IMR-90 (cell line): ENCODE measurements around the gene FOXF1. TPM values are rescaled to one million over a fixed set of nuclear protein-coding genes. Genes with fewer than 3 reads are reported as not detected.
A peak's percentile ranks its signal among the peaks of the same experiment; 100 is the strongest.

Experiments used
- ATAC-seq: fragments of 200-7000 bp; cut with Tn5 transposase; 2 replicates; pipeline ENCODE4 v1.9.1; 2020; ENCODE audit warnings: low read depth, mild to moderate bottlenecking, moderate library complexity
- BruUV-seq: library from RNA; stranded (reverse); fragments of 400-500 nt; replicated peaks from 2 replicates; lab custom pipeline; 2021; lab: Mats Ljungman, UMichigan
- CTCF ChIA-PET: fragments of 300-600 bp; formaldehyde crosslinking; extraction: SDS; loops from one replicate; lab custom pipeline; 2021; ENCODE audit warnings: antibody characterized with exemption; lab: Yijun Ruan, JAX
- POLR2A ChIA-PET: fragments of 300-600 bp; sonication (Branson Sonifier 250); formaldehyde crosslinking; loops from one replicate; lab custom pipeline; 2022; ENCODE audit warnings: antibody characterized with exemption; ENCODE audit not compliant: unreplicated experiment; lab: Charles Lee
- DNase-seq: peaks from one replicate; pipeline ENCODE4 v3.0.0; 2013
- H2AFZ ChIP-seq: replicated peaks from 2 replicates; pipeline ENCODE3; 2013; ENCODE audit warnings: low read length, mild to moderate bottlenecking; ENCODE audit not compliant: poor library complexity
- H2AK5ac ChIP-seq: 2 replicates; pipeline ENCODE4 v1.6.1; 2013; ENCODE audit warnings: low read depth, low read length, inconsistent platforms
- H2AK9ac ChIP-seq: replicated peaks from 2 replicates; pipeline ENCODE3; 2013; ENCODE audit warnings: mild to moderate bottlenecking, low read depth, low read length, moderate library complexity; ENCODE audit not compliant: poor library complexity
- H2BK120ac ChIP-seq: 2 replicates; pipeline ENCODE4 v1.6.1; 2013; ENCODE audit warnings: low read depth, low read length, inconsistent platforms
- H2BK15ac ChIP-seq: 3 replicates; pipeline ENCODE4 v1.6.1; 2013; ENCODE audit warnings: low read depth, low read length, inconsistent platforms
- H2BK20ac ChIP-seq: 2 replicates; pipeline ENCODE4 v1.6.1; 2013; ENCODE audit warnings: low read depth, mild to moderate bottlenecking, inconsistent platforms, low read length, moderate library complexity
- H2BK5ac ChIP-seq: 2 replicates; pipeline ENCODE4 v1.6.1; 2013; ENCODE audit warnings: mild to moderate bottlenecking, low read depth, low read length, inconsistent platforms; ENCODE audit not compliant: poor library complexity, severe bottlenecking
- H3K14ac ChIP-seq: replicated peaks from 2 replicates; pipeline ENCODE4 v1.6.1; 2013; ENCODE audit warnings: low read depth, low read length, inconsistent platforms
- H3K18ac ChIP-seq: 2 replicates; pipeline ENCODE4 v1.6.1; 2013; ENCODE audit warnings: low read depth, low read length, control low read depth
- H3K23ac ChIP-seq: 2 replicates; pipeline ENCODE4 v1.6.1; 2013; ENCODE audit warnings: low read depth, low read length, inconsistent platforms
- H3K27ac ChIP-seq: 2 replicates; pipeline ENCODE4 v1.5.1; 2013; ENCODE audit warnings: mild to moderate bottlenecking, control low read depth, low read length; ENCODE audit not compliant: insufficient read depth
- H3K27me3 ChIP-seq: 2 replicates; pipeline ENCODE4 v1.6.1; 2013; ENCODE audit warnings: low read length; ENCODE audit not compliant: control insufficient read depth, insufficient read depth
- H3K36me3 ChIP-seq: 2 replicates; pipeline ENCODE4 v1.6.1; 2013; ENCODE audit warnings: low read length, mixed read lengths; ENCODE audit not compliant: control insufficient read depth, insufficient read depth
- H3K4ac ChIP-seq: 2 replicates; pipeline ENCODE4 v1.6.1; 2013; ENCODE audit warnings: low read depth, low read length, inconsistent platforms
- H3K4me1 ChIP-seq: 2 replicates; pipeline ENCODE4 v1.6.1; 2013; ENCODE audit warnings: low read length, mixed read lengths; ENCODE audit not compliant: control insufficient read depth, insufficient read depth
- H3K4me2 ChIP-seq: 2 replicates; pipeline ENCODE4 v1.6.1; 2013; ENCODE audit warnings: low read depth, mild to moderate bottlenecking, control low read depth, low read length, moderate library complexity
- H3K4me3 ChIP-seq: 2 replicates; pipeline ENCODE4 v1.5.1; 2013; ENCODE audit warnings: low read depth, mild to moderate bottlenecking, control low read depth, low read length, moderate library complexity; ENCODE audit not compliant: insufficient read depth
- H3K56ac ChIP-seq: 2 replicates; pipeline ENCODE4 v1.6.1; 2013; ENCODE audit warnings: low read length, inconsistent platforms; ENCODE audit not compliant: insufficient read depth; ENCODE audit errors: extremely low read depth
- H3K79me1 ChIP-seq, 2 experiments: 2 replicates each; pipeline ENCODE4 v1.6.1; 2013; ENCODE audit warnings: low read length in 2 of 2, inconsistent platforms in 1 of 2, low read depth in 1 of 2
- H3K9ac ChIP-seq: 2 replicates; pipeline ENCODE4 v1.6.1; 2013; ENCODE audit warnings: low read depth, low read length, control low read depth
- H3K9me1 ChIP-seq: 2 replicates; pipeline ENCODE4 v1.6.1; 2013; ENCODE audit warnings: low read length, inconsistent platforms; ENCODE audit not compliant: insufficient read depth
- H3K9me3 ChIP-seq: 2 replicates; pipeline ENCODE4 v1.6.1; 2013; ENCODE audit warnings: low read length; ENCODE audit not compliant: control insufficient read depth, insufficient read depth
- H4K20me1 ChIP-seq: 2 replicates; pipeline ENCODE4 v1.6.1; 2013; ENCODE audit warnings: low read length, inconsistent platforms; ENCODE audit not compliant: insufficient read depth
- H4K5ac ChIP-seq: 2 replicates; pipeline ENCODE4 v1.6.1; 2013; ENCODE audit warnings: mild to moderate bottlenecking, low read depth, low read length, control low read depth
- H4K8ac ChIP-seq, 2 experiments: 2 replicates each; pipeline ENCODE4 v1.6.1; 2013; ENCODE audit warnings: low read depth in 2 of 2, low read length in 2 of 2, control low read depth in 1 of 2, inconsistent platforms in 1 of 2
- H4K91ac ChIP-seq: 2 replicates; pipeline ENCODE4 v1.6.1; 2013; ENCODE audit warnings: low read depth, low read length, inconsistent platforms; ENCODE audit not compliant: insufficient read depth
- BHLHE40 ChIP-seq: fragments of 150-350 bp; IDR thresholded peaks from 2 replicates; pipeline ENCODE4 v1.6.1; 2016; ENCODE audit warnings: mild to moderate bottlenecking, low read depth, low read length
- CEBPB ChIP-seq: IDR thresholded peaks from 2 replicates; pipeline ENCODE4 v1.6.1; 2012; ENCODE audit warnings: low read depth, low read length, improper control_type of control experiment
- CTCF ChIP-seq: conservative IDR thresholded peaks from 2 replicates; pipeline ENCODE4 v1.5.1; 2012; ENCODE audit warnings: mild to moderate bottlenecking, low read depth, low read length, improper control_type of control experiment
- ELK1 ChIP-seq: fragments of 150-350 bp; IDR thresholded peaks from 2 replicates; pipeline ENCODE4 v1.6.1; 2016; ENCODE audit warnings: low read depth, mild to moderate bottlenecking, low read length, moderate library complexity, borderline replicate concordance
- MAZ ChIP-seq: IDR thresholded peaks from 2 replicates; pipeline ENCODE4 v1.6.1; 2012; ENCODE audit warnings: low read depth, mild to moderate bottlenecking, low read length, improper control_type of control experiment, moderate library complexity, borderline replicate concordance
- NFE2L2 ChIP-seq: fragments of 150-350 bp; IDR thresholded peaks from 2 replicates; pipeline ENCODE4 v1.6.1; 2016; ENCODE audit warnings: low read depth, mild to moderate bottlenecking, low read length
- POLR2A ChIP-seq: IDR thresholded peaks from 2 replicates; pipeline ENCODE4 v1.6.1; 2012; ENCODE audit warnings: mild to moderate bottlenecking, low read depth, low read length
- RAD21 ChIP-seq: IDR thresholded peaks from 2 replicates; pipeline ENCODE4 v1.6.1; 2012; ENCODE audit warnings: low read length, improper control_type of control experiment
- RCOR1 ChIP-seq: IDR thresholded peaks from 2 replicates; pipeline ENCODE4 v1.6.1; 2012; ENCODE audit warnings: mild to moderate bottlenecking, low read length, improper control_type of control experiment; ENCODE audit not compliant: insufficient replicate concordance
- RFX5 ChIP-seq: IDR thresholded peaks from 2 replicates; pipeline ENCODE4 v1.8.0; 2012; ENCODE audit warnings: low read depth, mild to moderate bottlenecking, low read length, moderate library complexity
- SMC3 ChIP-seq: fragments of 150-350 bp; IDR thresholded peaks from 2 replicates; pipeline ENCODE4 v1.6.1; 2016; ENCODE audit warnings: low read depth, mild to moderate bottlenecking, antibody characterized with exemption, low read length, moderate library complexity
- USF2 ChIP-seq: fragments of 150-350 bp; IDR thresholded peaks from 2 replicates; pipeline ENCODE4 v1.6.1; 2017; ENCODE audit warnings: mild to moderate bottlenecking, antibody characterized with exemption, low read length, low read depth
- WGBS, 2 experiments: methylation state at CpG; one replicate each; pipeline versions ENCODE4 v1.1.5 to v1.1.7; 2013; ENCODE audit warnings: missing lambda C conversion rate in 2 of 2; ENCODE audit not compliant: insufficient read length in 1 of 2; ENCODE audit errors: extremely low coverage in 2 of 2; 5-methylcytosine and 5-hydroxymethylcytosine counted together
- dilution Hi-C: fragments of 300-500 bp; cut with HindIII; formaldehyde crosslinking; loops from one replicate; pipeline ENCODE4 v1.14.3; 2018; ENCODE audit warnings: low sequenced_read_pairs; ENCODE audit not compliant: unreplicated experiment
- in situ Hi-C: fragments of 300-500 bp; cut with MboI; formaldehyde crosslinking; loops from 3 replicates; pipeline ENCODE4 v1.14.3; 2019; ENCODE audit warnings: low sequenced_read_pairs, inconsistent platforms, mixed read lengths
- intact Hi-C: fragments of 100-400 bp; cut with micrococcal nuclease; formaldehyde crosslinking; loops from 2 replicates; pipeline ENCODE4 v1.10.0; 2022
- polyA plus RNA-seq, 3 experiments: library from polyadenylated mRNA; depleted of rRNA; stranded (reverse); fragments of >200 nt; gene quantifications; 2 replicates each; pipeline ENCODE4 v1.2.3, GENCODE V29; 2012; ENCODE audit warnings: low replicate concordance in 1 of 3
- total RNA-seq: library from RNA; depleted of rRNA; stranded (reverse); fragments of >200 nt; gene quantifications from 2 replicates; pipeline ENCODE4 v1.2.3, GENCODE V29; 2012

Gene FOXF1
- total and polyA plus RNA-seq, 2 of the 4 experiments (the other 2 are of a cell fraction) = 2.7 to 33.0 TPM

- peak; percentile 69 for ATAC-seq
- Histone ChIP-seq H3K36me3 (peaks cover 12% of the 10 kb centered on the region; the same call in 1 of the 2 replicates), H3K27ac (peak overlapping the region; percentile 85), H3K27me3 (no peaks in the 10 kb centered on the region), H3K4me1 (peaks cover 29% of the 10 kb centered on the region), H3K4ac (peak overlapping the region; percentile 95), H2BK20ac (peak overlapping the region; percentile 68), H2AK5ac (peak overlapping the region; percentile 98), H2AK9ac (peak overlapping the region; percentile 95), H3K4me2 (0 out of 2 replicates have a peak overlapping the region, but pooled peaks have one; percentile 7), H4K5ac (peak overlapping the region; percentile 42), H4K91ac (peak overlapping the region; percentile 90), H3K18ac (peak overlapping the region; percentile 52), H3K9me3 (peaks cover 7% of the 10 kb centered on the region), H3K14ac (peak overlapping the region; percentile 83), H2BK120ac (peak overlapping the region; percentile 97), H3K56ac (peak overlapping the region; percentile 68; the same call in 1 of the 2 replicates), H2AFZ (peak overlapping the region; percentile 82), H4K20me1 (peaks cover 3% of the 10 kb centered on the region; the same call in 1 of the 2 replicates), H3K79me1 (peaks cover 11 to 64% of the 10 kb centered on the region in 2 experiments), H4K8ac (peak overlapping the region; percentile 83 to 88), H2BK15ac (peak overlapping the region; percentile 62; the same call in 2 of the 3 replicates), H3K23ac (peak overlapping the region; percentile 84), H3K4me3 (no peak overlapping the region), H2BK5ac (peak overlapping the region; percentile 80), H3K9ac (peak overlapping the region; percentile 13; the same call in 1 of the 2 replicates), H3K9me1 (peaks cover 20% of the 10 kb centered on the region)
- no TSS peak for BruUV-seq
- dilution Hi-C loops = no loop called here
- ChIA-PET CTCF (interaction anchor here (0.7 kb wide), 1 partner anchor 30 kb away, joined by 3 read pairs; no protein-coding TSS in a partner anchor), POLR2A (interaction anchor here (0.6 kb wide), 2 partner anchors 45 to 47 kb away, joined by 4 to 5 read pairs; no protein-coding TSS in a partner anchor)
- DNase-seq = peak; percentile 100
- in situ Hi-C loops = no loop called here
- WGBS, 2 experiments = 30% methylated on average over 3 of the region's 17 CpGs; no CpG with 5 or more reads in 1 of the 2 experiments
- intact Hi-C loops = loop anchor here (1.0 to 2.0 kb wide), 4 partner anchors 46 to 240 kb away; no protein-coding TSS in a partner anchor
- TF ChIP-seq RAD21 = peak; percentile 33; the same call in 1 of the 2 replicates
- no peak for TF ChIP-seq RFX5
- peak; percentile 79; the same call in 1 of the 2 replicates for TF ChIP-seq MAZ
- no peak for TF ChIP-seq CEBPB
- 0 out of 2 replicates have a peak, but pooled peaks have one; percentile 26 for TF ChIP-seq SMC3
- no peak for TF ChIP-seq USF2
- peak; percentile 50 for TF ChIP-seq BHLHE40
- TF ChIP-seq CTCF = peak; percentile 21; the same call in 1 of the 2 replicates
- peak; percentile 99 for TF ChIP-seq RCOR1
- no peak for TF ChIP-seq NFE2L2
- TF ChIP-seq ELK1 = no peak
- TF ChIP-seq POLR2A = 0 out of 2 replicates have a peak, but pooled peaks have one; percentile 9
Measured at GRCh38 chr16:86462334-86463084, 47.8 kb upstream of the FOXF1 start.
